Endothelial cell of hepatic sinusoid (primary cell): ENCODE results near the gene IL7R.

Source experiments
- in situ Hi-C: cut with HindIII; loops from 2 replicates; pipeline ENCODE4 v1.10.0; 2017; ENCODE audit warnings: low sequenced_read_pairs

The IL7R gene, protein sequence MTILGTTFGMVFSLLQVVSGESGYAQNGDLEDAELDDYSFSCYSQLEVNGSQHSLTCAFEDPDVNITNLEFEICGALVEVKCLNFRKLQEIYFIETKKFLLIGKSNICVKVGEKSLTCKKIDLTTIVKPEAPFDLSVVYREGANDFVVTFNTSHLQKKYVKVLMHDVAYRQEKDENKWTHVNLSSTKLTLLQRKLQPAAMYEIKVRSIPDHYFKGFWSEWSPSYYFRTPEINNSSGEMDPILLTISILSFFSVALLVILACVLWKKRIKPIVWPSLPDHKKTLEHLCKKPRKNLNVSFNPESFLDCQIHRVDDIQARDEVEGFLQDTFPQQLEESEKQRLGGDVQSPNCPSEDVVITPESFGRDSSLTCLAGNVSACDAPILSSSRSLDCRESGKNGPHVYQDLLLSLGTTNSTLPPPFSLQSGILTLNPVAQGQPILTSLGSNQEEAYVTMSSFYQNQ

GRCh38 chr5:35856765-35857351 lies at the start of gene IL7R:
Gene IL7R, plus strand, starts transcription at chr5:35856891. Its CDS starts 87 bp downstream, at chr5:35856978.
- in situ Hi-C loops = no loop called here

DNA sequence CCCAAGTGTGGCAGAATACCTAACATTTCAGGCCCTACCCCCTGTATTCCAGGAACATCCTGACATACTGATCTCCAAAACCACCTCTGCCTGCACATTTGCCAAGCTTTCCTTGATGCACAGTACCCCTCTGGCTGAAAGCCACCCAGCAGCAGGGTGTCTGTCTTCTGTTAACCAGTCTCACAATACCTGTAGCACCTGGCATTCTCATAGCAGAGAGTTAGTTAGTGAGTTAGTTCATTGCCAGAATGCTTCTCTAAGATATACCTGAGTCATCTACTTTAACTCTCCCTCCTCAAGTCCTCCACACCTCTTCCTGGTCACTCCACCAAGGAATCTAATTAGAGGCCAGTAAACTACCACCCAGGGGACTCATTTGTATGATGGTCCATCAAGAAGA lies 46.1 kb upstream of the IL7R start:
- in situ Hi-C loops = no loop called here

DNA sequence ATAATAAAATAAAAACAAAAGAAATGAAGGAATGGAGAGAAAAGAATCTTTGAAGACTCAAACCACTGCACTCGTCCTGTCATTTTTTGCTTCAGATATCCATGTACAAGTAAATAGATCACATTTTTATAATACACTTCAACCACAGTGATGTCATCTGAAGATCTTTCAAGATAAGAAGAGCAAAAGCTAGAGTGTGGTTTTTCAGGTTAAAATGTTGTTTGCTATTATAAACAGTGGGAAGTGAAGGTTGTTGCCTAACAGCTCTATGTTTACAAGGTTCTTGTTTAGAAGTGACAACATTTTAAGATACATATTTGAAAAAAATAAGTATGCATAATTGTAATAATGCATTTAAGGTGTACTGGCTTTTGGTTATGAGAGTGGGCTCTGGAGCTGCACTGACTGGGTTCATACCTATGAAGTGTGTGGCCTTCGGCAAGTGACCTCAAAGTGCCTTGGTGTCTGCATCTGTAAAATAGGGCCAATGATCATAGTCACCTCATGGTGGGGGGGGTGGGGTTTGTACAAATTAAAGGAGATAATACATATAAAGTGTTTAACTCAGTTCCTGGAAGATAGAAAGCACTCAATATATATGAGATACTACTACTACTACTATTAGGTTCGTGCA lies 45.5 kb upstream of the IL7R start:
- in situ Hi-C loops = no loop called here

DNA sequence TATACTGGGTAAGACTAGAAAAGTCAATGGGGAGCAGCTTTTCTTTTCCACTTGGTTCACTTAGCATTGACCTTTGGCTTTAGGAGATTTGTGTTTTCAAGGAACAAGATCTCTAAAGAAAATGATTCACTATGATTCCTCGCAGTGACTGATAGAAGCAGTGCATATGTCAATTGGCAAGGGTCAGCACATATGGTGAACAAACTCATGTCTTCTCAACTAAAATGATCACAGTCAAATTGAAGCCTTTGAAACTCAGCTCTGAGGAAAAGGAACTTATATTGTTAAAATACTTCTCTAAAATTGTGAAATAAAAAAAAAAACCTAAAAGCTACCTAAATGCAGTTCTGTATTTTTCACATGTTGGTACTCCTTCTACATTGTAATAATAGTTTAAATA lies 43.2 kb upstream of the IL7R start:
- in situ Hi-C loops = no loop called here

DNA sequence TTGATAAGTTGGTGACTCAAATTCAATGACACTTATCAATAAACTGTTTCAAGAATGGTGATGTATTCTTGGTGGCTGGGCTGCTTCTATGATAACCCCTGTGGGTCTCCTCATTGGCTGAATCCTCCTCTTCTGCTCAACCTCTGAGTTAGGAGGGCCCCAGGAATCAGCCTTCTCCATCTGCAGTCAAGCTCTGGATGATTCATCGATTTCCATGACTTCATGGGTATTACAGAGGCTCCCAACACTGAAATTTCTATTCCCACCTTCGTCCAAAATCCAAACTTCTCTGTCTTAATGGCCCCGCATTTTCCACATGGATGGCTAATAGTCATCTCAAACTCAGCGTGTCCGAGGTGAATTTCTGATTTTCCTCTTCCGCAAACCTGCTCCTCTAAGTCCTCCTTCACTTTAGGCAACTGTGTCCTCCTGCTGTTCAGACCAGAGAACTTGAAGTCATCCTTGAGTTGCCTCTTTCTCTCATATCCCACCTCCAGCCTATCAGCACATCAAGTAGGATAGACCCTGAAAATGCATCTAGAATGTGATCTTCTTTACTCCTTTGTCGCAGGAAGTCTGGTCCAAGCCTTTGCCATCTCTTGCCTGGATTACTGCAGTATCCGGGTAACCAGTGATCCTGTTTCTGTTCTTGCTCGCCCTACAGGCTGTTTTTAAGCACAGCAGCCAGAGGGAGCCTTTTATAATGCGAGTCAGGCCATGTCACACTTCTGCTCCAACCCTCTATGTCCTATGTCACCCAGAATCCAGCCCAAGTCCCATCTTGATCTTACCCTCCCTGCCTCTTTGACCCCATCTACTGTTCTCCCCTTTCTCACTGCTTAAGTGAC lies 41.4 kb upstream of the IL7R start:
- in situ Hi-C loops = no loop called here

GRCh38 chr5:35816881-35817521 lies 39.7 kb upstream of the IL7R start:
- in situ Hi-C loops = no loop called here

GRCh38 chr5:35819026-35819425 lies 37.7 kb upstream of the IL7R start:
- in situ Hi-C loops = no loop called here

GRCh38 chr5:35819668-35820067 lies 37.0 kb upstream of the IL7R start:
- in situ Hi-C loops = no loop called here

DNA sequence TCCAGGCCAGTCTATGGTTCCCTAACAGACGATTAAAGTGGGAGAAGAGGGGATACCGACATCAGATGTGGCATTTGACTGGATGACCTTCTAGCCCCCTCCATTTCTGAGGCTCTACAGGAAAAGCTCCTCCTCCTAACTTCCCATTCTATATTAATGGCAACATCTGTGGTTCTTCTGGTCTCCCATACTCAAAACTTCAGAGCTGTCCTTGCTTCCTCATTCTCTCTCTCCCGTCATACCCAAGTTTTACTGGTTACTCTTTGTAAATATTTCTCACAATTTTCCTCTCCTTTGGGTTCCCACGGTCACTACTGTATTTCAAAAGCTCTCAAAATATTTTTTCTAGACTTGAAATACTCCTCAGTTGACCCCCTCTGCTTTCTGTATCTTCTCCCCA lies 36.0 kb upstream of the IL7R start:
- in situ Hi-C loops = no loop called here

GRCh38 chr5:35821513-35821912 lies 35.2 kb upstream of the IL7R start:
- in situ Hi-C loops = no loop called here

GRCh38 chr5:35822511-35822910 lies 34.2 kb upstream of the IL7R start:
- in situ Hi-C loops = no loop called here

DNA sequence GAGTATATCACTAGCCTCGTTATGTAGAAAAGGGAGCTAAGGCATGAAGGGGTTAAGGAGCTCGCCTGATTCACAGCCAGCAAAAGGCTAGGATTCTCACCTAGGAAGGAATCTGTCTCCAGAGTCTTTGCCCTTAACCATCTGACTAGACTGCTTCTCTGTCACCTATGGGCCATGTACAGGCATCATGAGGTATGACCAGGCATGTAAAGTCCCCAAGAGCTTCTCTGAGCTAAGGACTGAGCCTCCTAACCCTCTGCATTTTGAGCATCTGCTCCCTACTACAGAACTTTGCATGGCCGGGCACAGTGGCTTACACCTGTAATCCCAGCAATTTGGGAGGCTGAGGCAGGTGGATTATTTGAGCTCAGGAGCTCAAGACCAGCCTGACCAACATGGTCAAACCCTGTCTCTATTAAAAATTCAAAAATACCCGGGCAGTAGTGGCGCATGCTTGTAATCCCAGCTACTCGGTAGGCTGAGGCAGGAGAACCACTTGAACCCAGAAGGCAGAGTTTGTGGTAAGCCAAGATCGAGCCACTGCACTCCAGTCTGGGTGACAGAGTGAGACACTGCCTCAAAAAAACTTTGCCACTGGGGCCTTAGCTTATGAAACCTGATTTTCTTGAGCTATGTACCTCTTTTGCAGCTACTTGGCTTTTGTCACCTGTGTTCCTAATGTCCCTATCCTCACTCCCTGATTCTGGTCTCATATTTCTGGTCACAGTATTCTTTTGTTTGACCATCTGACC lies 33.2 kb upstream of the IL7R start:
- in situ Hi-C loops = no loop called here

- in situ Hi-C loops = no loop called here
These were observed 30.6 kb upstream of the IL7R start for GRCh38 chr5:35826056-35826455.

- in situ Hi-C loops = no loop called here
These were observed 30.1 kb upstream of the IL7R start for GRCh38 chr5:35826554-35826953.

DNA sequence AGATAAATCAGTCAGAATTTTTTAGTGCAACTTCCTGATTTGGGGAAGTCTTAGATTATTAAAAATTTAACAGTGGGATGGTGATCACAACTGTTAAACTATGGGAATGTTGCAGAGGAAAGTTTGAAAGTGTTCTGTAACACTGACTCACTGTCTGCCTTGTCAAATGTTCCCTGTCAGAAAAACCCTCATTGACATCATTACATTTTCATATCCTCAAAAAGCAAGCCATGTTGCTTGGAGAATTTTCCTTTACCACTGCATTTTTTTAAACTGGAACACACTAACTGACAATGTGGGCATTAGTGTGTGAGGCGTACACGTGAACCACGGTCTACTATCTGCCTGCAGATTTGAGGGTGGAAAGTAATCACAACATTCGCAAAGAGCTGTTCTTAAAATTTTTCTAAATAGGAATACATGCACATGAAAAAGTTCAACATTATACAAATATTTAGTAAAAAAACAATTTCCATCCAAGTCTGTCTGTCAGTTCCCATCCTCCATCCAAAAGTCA lies 28.6 kb upstream of the IL7R start:
- in situ Hi-C loops = no loop called here

DNA sequence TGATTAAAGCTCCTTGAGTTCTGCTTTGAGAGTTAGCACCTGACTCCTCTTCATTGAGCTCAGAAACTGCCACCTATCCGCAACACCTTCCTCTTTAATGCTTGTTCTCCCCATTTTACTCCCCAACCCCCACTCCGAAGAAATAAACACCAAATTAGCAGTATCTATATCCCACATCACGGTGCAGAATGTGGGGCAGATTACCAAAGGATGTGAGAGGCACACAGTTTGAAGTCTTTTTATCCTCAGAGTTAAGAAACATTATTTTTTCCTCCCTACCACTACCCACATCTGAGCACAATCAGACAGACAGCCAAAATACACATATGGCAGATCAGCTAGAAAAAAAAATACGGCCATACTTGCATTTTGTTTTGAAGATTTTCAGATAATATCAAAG lies 26.1 kb upstream of the IL7R start:
- in situ Hi-C loops = no loop called here

- in situ Hi-C loops = no loop called here
These were observed 23.9 kb upstream of the IL7R start for GRCh38 chr5:35832762-35833161.

DNA sequence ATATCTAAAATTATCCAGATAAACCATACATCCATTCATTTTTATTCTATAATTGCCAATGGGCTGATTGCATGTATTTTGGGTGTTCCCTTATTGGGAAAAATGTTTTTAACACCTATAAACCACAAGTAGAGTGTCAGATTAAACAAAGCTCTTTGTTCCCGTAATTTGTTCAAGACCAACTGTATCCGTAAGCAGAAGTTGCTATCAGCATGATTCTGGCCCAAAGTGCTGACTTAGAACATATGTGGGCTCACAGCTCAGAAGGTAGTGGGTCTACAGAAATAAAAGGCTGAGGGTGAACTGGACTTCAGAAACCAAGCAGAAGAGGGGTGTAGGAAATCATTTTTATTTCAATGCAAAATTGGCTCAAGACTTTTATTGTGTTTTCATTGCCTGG lies 23.5 kb upstream of the IL7R start:
- in situ Hi-C loops = no loop called here

GRCh38 chr5:35835796-35836742 lies 20.6 kb upstream of the IL7R start:
- in situ Hi-C loops = no loop called here
